Lung microvascular endothelial cell (primary cell): ENCODE results near the gene ARHGAP42. TPM values are rescaled to one million over a fixed set of nuclear protein-coding genes. Genes with fewer than 3 reads are reported as not detected.
A peak's percentile ranks its signal among the peaks of the same experiment; 100 is the strongest.
"Not testable (repeated sequence)": the region's sequence is repeated elsewhere in the genome, so short reads cannot be mapped to it uniquely, and the experiment has no call there.

Source experiments
- DNase-seq, 2 donors: peaks; one replicate each; pipeline versions ENCODE4 v3.0.0 to v3.0.0-alpha.2; 2010; ENCODE audit warnings: low read depth in 2 of 2
- total RNA-seq: library from RNA; depleted of rRNA; stranded (reverse); fragments of >200 nt; gene quantifications from 2 replicates; pipeline ENCODE4 v1.2.1, GENCODE V29; 2014

The ARHGAP42 gene
- total RNA-seq, 1 donor from 2014 or later, result 7.1 TPM

GRCh38 chr11:100726680-100727079 lies 39.6 kb downstream of the ARHGAP42 start:
- no peak for DNase-seq

GRCh38 chr11:100727410-100727809 lies 40.3 kb downstream of the ARHGAP42 start:
- DNase-seq, result peak; percentile 10 to 14

- no peak for DNase-seq
Observed at GRCh38 chr11:100730266-100730665, 43.2 kb downstream of the ARHGAP42 start.

GRCh38 chr11:100731471-100731870 lies 44.4 kb downstream of the ARHGAP42 start:
- no peak for DNase-seq

- DNase-seq, result no peak
Observed at GRCh38 chr11:100732949-100733348, 45.9 kb downstream of the ARHGAP42 start.

GRCh38 chr11:100734743-100735527 lies 47.8 kb downstream of the ARHGAP42 start:
- DNase-seq, result no peak

GRCh38 chr11:100735949-100736675 lies 49.0 kb downstream of the ARHGAP42 start:
- DNase-seq, result no peak

GRCh38 chr11:100738701-100739270 lies 51.7 kb downstream of the ARHGAP42 start:
- no peak for DNase-seq

- peak; percentile 47 to 75 for DNase-seq
Observed at GRCh38 chr11:100739666-100740065, 52.6 kb downstream of the ARHGAP42 start.

- DNase-seq, result peak in 1 of 2 donors; percentile 18
Observed at GRCh38 chr11:100740440-100740839, 53.4 kb downstream of the ARHGAP42 start.

- DNase-seq, result no peak
Observed at GRCh38 chr11:100741866-100742625, 55.0 kb downstream of the ARHGAP42 start.

- no peak for DNase-seq
Observed at GRCh38 chr11:100746448-100746847, 59.4 kb downstream of the ARHGAP42 start.

- DNase-seq, result no peak
Observed at GRCh38 chr11:100748153-100748552, 61.1 kb downstream of the ARHGAP42 start.

- DNase-seq, result not testable (repeated sequence)
Observed at GRCh38 chr11:100749887-100750565, 62.9 kb downstream of the ARHGAP42 start.

- not testable (repeated sequence) for DNase-seq
Observed at GRCh38 chr11:100750566-100750891, 63.4 kb downstream of the ARHGAP42 start.

GRCh38 chr11:100752371-100753171 lies 65.5 kb downstream of the ARHGAP42 start:
- no peak for DNase-seq

- no peak for DNase-seq
Observed at GRCh38 chr11:100753172-100753543, 66.1 kb downstream of the ARHGAP42 start.

- DNase-seq, result no peak
Observed at GRCh38 chr11:100753571-100753970, 66.5 kb downstream of the ARHGAP42 start.

GRCh38 chr11:100756559-100756958 lies 69.5 kb downstream of the ARHGAP42 start:
- DNase-seq, result no peak

GRCh38 chr11:100757646-100758045 lies 70.6 kb downstream of the ARHGAP42 start:
- no peak for DNase-seq
